Stimulated activated CD4-positive, alpha-beta T cell treated with anti-CD3 and anti-CD28 coated beads, Interleukin-12 subunit alpha, Interleukin-12 subunit beta, amount 100 ng/mL, for 24 hours (primary cell): ENCODE data around the gene PRSS48.
"Not testable (repeated sequence)": the region's sequence is repeated elsewhere in the genome, so short reads cannot be mapped to it uniquely, and the experiment has no call there.

Experiments
- DNase-seq, 2 experiments: peaks; one replicate each; pipeline ENCODE4 v3.0.0-alpha.2; 2020; ENCODE audit warnings: low read depth in 2 of 2

The PRSS48 gene

GRCh38 chr4:151260526-151260925 lies 16.4 kb upstream of the PRSS48 start:
- DNase-seq = no peak

GRCh38 chr4:151263455-151263854 lies 13.5 kb upstream of the PRSS48 start:
- DNase-seq = no peak

GRCh38 chr4:151266497-151266896 lies 10.5 kb upstream of the PRSS48 start:
- no peak for DNase-seq

- no peak for DNase-seq
These were observed 9.9 kb upstream of the PRSS48 start for GRCh38 chr4:151267104-151267503.

GRCh38 chr4:151267822-151268535 lies 9.0 kb upstream of the PRSS48 start:
- DNase-seq = no peak

GRCh38 chr4:151268905-151269304 lies 8.1 kb upstream of the PRSS48 start:
- DNase-seq = not testable (repeated sequence)

GRCh38 chr4:151284534-151285245 lies 7.7 kb downstream of the PRSS48 start:
- DNase-seq = no peak

- no peak for DNase-seq
These were observed 10.4 kb downstream of the PRSS48 start for GRCh38 chr4:151287409-151287808.

GRCh38 chr4:151291485-151291884 lies 14.5 kb downstream of the PRSS48 start:
- no peak for DNase-seq

GRCh38 chr4:151292038-151292437 lies 15.1 kb downstream of the PRSS48 start:
- DNase-seq = no peak

GRCh38 chr4:151294833-151295496 lies 18.0 kb downstream of the PRSS48 start:
- DNase-seq = no peak

- no peak for DNase-seq
These were observed 19.3 kb downstream of the PRSS48 start for GRCh38 chr4:151296227-151296626.

GRCh38 chr4:151297170-151297569 lies 20.2 kb downstream of the PRSS48 start:
- no peak for DNase-seq

GRCh38 chr4:151302432-151302831 lies 25.5 kb downstream of the PRSS48 start:
- no peak for DNase-seq

GRCh38 chr4:151304226-151304625 lies 27.3 kb downstream of the PRSS48 start:
- DNase-seq = no peak

- DNase-seq = no peak
These were observed 27.8 kb downstream of the PRSS48 start for GRCh38 chr4:151304755-151305154.

GRCh38 chr4:151310124-151310728 lies 33.3 kb downstream of the PRSS48 start:
- DNase-seq = no peak

- no peak for DNase-seq
These were observed 36.5 kb downstream of the PRSS48 start for GRCh38 chr4:151313306-151314009.

GRCh38 chr4:151314010-151314355 lies 37.0 kb downstream of the PRSS48 start:
- DNase-seq = no peak

GRCh38 chr4:151314479-151314878 lies 37.5 kb downstream of the PRSS48 start:
- DNase-seq = no peak

GRCh38 chr4:151315212-151315886 lies 38.4 kb downstream of the PRSS48 start:
- no peak for DNase-seq
